Smooth muscle cell (in vitro differentiated cells): Measurements from ENCODE around the gene SETBP1. TPM values are rescaled to one million over a fixed set of nuclear protein-coding genes. Genes with fewer than 3 reads are reported as not detected.

Source experiments
- DNase-seq: peaks from one replicate; lab custom pipeline; 2025; ENCODE audit not compliant: unreplicated experiment; lab: John Stamatoyannopoulos, UW
- H2AFZ ChIP-seq: fragments of 200-600 bp; sonication (generic); 2 replicates; pipeline ENCODE4 v1.6.0; 2016; ENCODE audit warnings: antibody characterized with exemption, low read depth, mild to moderate bottlenecking
- H3F3A ChIP-seq: fragments of 200-600 bp; sonication (generic); 2 replicates; pipeline ENCODE4 v1.6.0; 2017; ENCODE audit warnings: antibody characterized with exemption, low read depth
- H3K27ac ChIP-seq: fragments of 200-600 bp; sonication (generic); 2 replicates; pipeline ENCODE4 v1.5.1; 2016; ENCODE audit warnings: low read depth, mild to moderate bottlenecking
- H3K27me3 ChIP-seq: fragments of 200-600 bp; sonication (generic); 2 replicates; pipeline ENCODE4 v1.6.1; 2016; ENCODE audit warnings: low read depth, mild to moderate bottlenecking
- H3K36me3 ChIP-seq: fragments of 200-600 bp; sonication (generic); 2 replicates; pipeline ENCODE4 v1.5.1; 2016; ENCODE audit warnings: low read depth
- H3K4me1 ChIP-seq: fragments of 200-600 bp; sonication (generic); 2 replicates; pipeline ENCODE4 v1.5.1; 2016; ENCODE audit warnings: low read depth
- H3K4me2 ChIP-seq: fragments of 200-600 bp; sonication (generic); 2 replicates; pipeline ENCODE4 v1.6.0; 2016; ENCODE audit warnings: mild to moderate bottlenecking
- H3K4me3 ChIP-seq: fragments of 200-600 bp; sonication (generic); 2 replicates; pipeline ENCODE4 v1.5.1; 2016; ENCODE audit warnings: mild to moderate bottlenecking
- H3K79me2 ChIP-seq: fragments of 200-600 bp; sonication (generic); 2 replicates; pipeline ENCODE4 v1.6.0; 2016; ENCODE audit warnings: low read depth, mild to moderate bottlenecking
- H3K9ac ChIP-seq: fragments of 200-600 bp; sonication (generic); 2 replicates; pipeline ENCODE4 v1.6.0; 2016; ENCODE audit warnings: low read depth
- H3K9me3 ChIP-seq: fragments of 200-600 bp; sonication (generic); replicated peaks from 2 replicates; pipeline ENCODE4 v1.5.1; 2016; ENCODE audit warnings: low read depth
- H4K20me1 ChIP-seq: fragments of 200-600 bp; sonication (generic); 2 replicates; pipeline ENCODE4 v1.6.0; 2016; ENCODE audit warnings: low read depth
- CTCF ChIP-seq: fragments of 200-600 bp; sonication (generic); IDR thresholded peaks from 2 replicates; pipeline ENCODE4 v1.5.1; 2017; ENCODE audit warnings: borderline replicate concordance, mild to moderate bottlenecking, antibody characterized with exemption; ENCODE audit not compliant: insufficient read depth, poor library complexity, severe bottlenecking
- WGBS: methylation state at CpG from one replicate; pipeline ENCODE4 v1.1.7; 2016; ENCODE audit warnings: low lambda C conversion rate; 5-methylcytosine and 5-hydroxymethylcytosine counted together
- polyA plus RNA-seq: library from polyadenylated mRNA; unstranded; fragments of >200 nt; fragmentation: Nextera tagmentation; extraction: Ambion mirVana; gene quantifications from 2 replicates; pipeline ENCODE4 v1.2.1, GENCODE V29; 2016
- total RNA-seq: library from RNA; depleted of rRNA; stranded (reverse); fragments of >200 nt; gene quantifications from 2 replicates; pipeline ENCODE4 v1.2.3, GENCODE V29; 2014

SETBP1 gene
- total and polyA plus RNA-seq, 2 experiments from 2014 or later: 6.1 to 17.7 TPM

GRCh38 chr18:44946529-44947113, 265.9 kb downstream of the SETBP1 start:
- no peak overlapping the region for H3K4me2 ChIP-seq
- TF ChIP-seq CTCF: no peak
- no peak for DNase-seq
- H3K4me3 ChIP-seq: no peak overlapping the region
- peaks cover 54% of the 10 kb centered on the region for H4K20me1 ChIP-seq
- H3K27me3 ChIP-seq: no peaks in the 10 kb centered on the region
- H3K36me3 ChIP-seq: no peaks in the 10 kb centered on the region
- 78% methylated on average over 4 of the region's 4 CpGs for WGBS
- H3K4me1 ChIP-seq: peaks cover 40% of the 10 kb centered on the region
- no peak overlapping the region for H2AFZ ChIP-seq
- H3F3A ChIP-seq: peaks cover 15% of the 10 kb centered on the region
- H3K9me3 ChIP-seq: no peaks in the 10 kb centered on the region
- H3K27ac ChIP-seq: no peak overlapping the region
- H3K79me2 ChIP-seq: no peaks in the 10 kb centered on the region
- no peak overlapping the region for H3K9ac ChIP-seq

- H3K4me3 ChIP-seq: no peak overlapping the region
- no peaks in the 10 kb centered on the region for H3K36me3 ChIP-seq
- no peak overlapping the region for H3K9ac ChIP-seq
- no peak overlapping the region for H2AFZ ChIP-seq
- H3F3A ChIP-seq: no peaks in the 10 kb centered on the region
- no peak for DNase-seq
- peaks cover 42% of the 10 kb centered on the region for H4K20me1 ChIP-seq
- no peaks in the 10 kb centered on the region for H3K27me3 ChIP-seq
- H3K4me2 ChIP-seq: no peak overlapping the region
- peaks cover 23% of the 10 kb centered on the region for H3K4me1 ChIP-seq
- no peak overlapping the region for H3K27ac ChIP-seq
- H3K9me3 ChIP-seq: no peaks in the 10 kb centered on the region
- no peak for TF ChIP-seq CTCF
- WGBS: 82% methylated on average over 7 of the region's 7 CpGs
- H3K79me2 ChIP-seq: peaks cover 4% of the 10 kb centered on the region
Measured at GRCh38 chr18:44949967-44950366, 269.3 kb downstream of the SETBP1 start.

- no peak overlapping the region for H3K9ac ChIP-seq
- no peaks in the 10 kb centered on the region for H3K27me3 ChIP-seq
- H3K4me1 ChIP-seq: peaks cover 18% of the 10 kb centered on the region
- H2AFZ ChIP-seq: no peak overlapping the region
- H3F3A ChIP-seq: no peaks in the 10 kb centered on the region
- 100% methylated on average over 13 of the region's 13 CpGs for WGBS
- DNase-seq: no peak
- H3K9me3 ChIP-seq: no peaks in the 10 kb centered on the region
- peaks cover 42% of the 10 kb centered on the region for H4K20me1 ChIP-seq
- no peak overlapping the region for H3K27ac ChIP-seq
- no peaks in the 10 kb centered on the region for H3K36me3 ChIP-seq
- peaks cover 4% of the 10 kb centered on the region for H3K79me2 ChIP-seq
- H3K4me3 ChIP-seq: no peak overlapping the region
- no peak overlapping the region for H3K4me2 ChIP-seq
- TF ChIP-seq CTCF: no peak
Measured at GRCh38 chr18:44950685-44951195, 270.1 kb downstream of the SETBP1 start.

- Histone ChIP-seq H3K27ac (no peak overlapping the region), H3K79me2 (peaks cover 4% of the 10 kb centered on the region), H2AFZ (no peak overlapping the region), H4K20me1 (peaks cover 42% of the 10 kb centered on the region), H3K4me1 (peaks cover 8% of the 10 kb centered on the region), H3K36me3 (no peaks in the 10 kb centered on the region), H3F3A (no peaks in the 10 kb centered on the region), H3K4me3 (no peak overlapping the region), H3K9me3 (no peaks in the 10 kb centered on the region), H3K9ac (no peak overlapping the region), H3K4me2 (no peak overlapping the region), H3K27me3 (no peaks in the 10 kb centered on the region)
- TF ChIP-seq CTCF: no peak
- DNase-seq: no peak
- over 99% methylated on average over 14 of the region's 14 CpGs for WGBS
Measured at GRCh38 chr18:44951748-44952147, 271.1 kb downstream of the SETBP1 start.
